HepG2 (cell line): ENCODE measurements around the gene TEF. TPM values are rescaled to one million over a fixed set of nuclear protein-coding genes. Genes with fewer than 3 reads are reported as not detected.

Experiments
- ADNP ChIP-seq: sonication (generic); formaldehyde crosslinking; IDR thresholded peaks from 2 replicates; pipeline ENCODE4 v1.4.0; 2020; ENCODE audit warnings: missing genetic modification reagents
- AHDC1 ChIP-seq: sonication (generic); formaldehyde crosslinking; IDR thresholded peaks from 2 replicates; pipeline ENCODE4 v1.5.1; 2020; ENCODE audit warnings: mild to moderate bottlenecking, missing genetic modification reagents, borderline replicate concordance
- CEBPG ChIP-seq: IDR thresholded peaks from 2 replicates; pipeline ENCODE4 v1.6.1; 2016
- DPF2 ChIP-seq: sonication (generic); formaldehyde crosslinking; IDR thresholded peaks from 2 replicates; pipeline ENCODE4 v1.4.0; 2020; ENCODE audit warnings: mild to moderate bottlenecking, low read depth, missing genetic modification reagents, borderline replicate concordance
- DR1 ChIP-seq: sonication (generic); formaldehyde crosslinking; IDR thresholded peaks from 2 replicates; pipeline ENCODE4 v1.8.0; 2021; ENCODE audit warnings: mild to moderate bottlenecking, missing genetic modification reagents, inconsistent platforms
- ELF1 ChIP-seq: sonication (generic); formaldehyde crosslinking; IDR thresholded peaks from 2 replicates; pipeline ENCODE4 v1.4.0; 2020; ENCODE audit warnings: missing genetic modification reagents
- GPN1 ChIP-seq: sonication (generic); formaldehyde crosslinking; IDR thresholded peaks from 2 replicates; pipeline ENCODE4 v1.5.1; 2020; ENCODE audit warnings: missing genetic modification reagents, borderline replicate concordance
- HINFP ChIP-seq: sonication (generic); formaldehyde crosslinking; IDR thresholded peaks from 2 replicates; pipeline ENCODE4 v1.4.0; 2020; ENCODE audit warnings: low read depth, mild to moderate bottlenecking, missing genetic modification reagents
- IKZF5 ChIP-seq: IDR thresholded peaks from 2 replicates; pipeline ENCODE4 v1.6.1; 2018; ENCODE audit warnings: missing genetic modification reagents, mild to moderate bottlenecking, missing compliant biosample characterization
- KDM5A ChIP-seq: fragments of 200-600 bp; sonication (generic); IDR thresholded peaks from 2 replicates; pipeline ENCODE4 v1.7.0; 2018; ENCODE audit warnings: antibody characterized with exemption, mild to moderate bottlenecking, low read length, borderline replicate concordance
- LBX2 ChIP-seq: sonication (generic); formaldehyde crosslinking; IDR thresholded peaks from 2 replicates; pipeline ENCODE4 v1.5.0; 2020; ENCODE audit warnings: missing genetic modification reagents, mild to moderate bottlenecking, borderline replicate concordance
- RORA ChIP-seq: sonication (generic); formaldehyde crosslinking; IDR thresholded peaks from 2 replicates; pipeline ENCODE4 v1.5.0; 2020; ENCODE audit warnings: mild to moderate bottlenecking, missing genetic modification reagents, moderate library complexity
- RXRA ChIP-seq: sonication (generic); formaldehyde crosslinking; IDR thresholded peaks from 2 replicates; pipeline ENCODE4 v1.5.1; 2020; ENCODE audit warnings: missing genetic modification reagents
- YY1 ChIP-seq: IDR thresholded peaks from 2 replicates; pipeline ENCODE4 v1.6.1; 2011; ENCODE audit warnings: low read length, low read depth, moderate library complexity, mild to moderate bottlenecking; ENCODE audit not compliant: insufficient read depth, insufficient replicate concordance
- ZBTB20 ChIP-seq: sonication (generic); formaldehyde crosslinking; IDR thresholded peaks from 2 replicates; pipeline ENCODE4 v1.8.1; 2023; ENCODE audit warnings: missing genetic modification reagents, low read depth, mild to moderate bottlenecking, borderline replicate concordance
- ZNF414 ChIP-seq: sonication (generic); formaldehyde crosslinking; IDR thresholded peaks from 2 replicates; pipeline ENCODE4 v1.5.0; 2020; ENCODE audit warnings: missing genetic modification reagents
- ZNF484 ChIP-seq: sonication (generic); formaldehyde crosslinking; IDR thresholded peaks from 2 replicates; pipeline ENCODE4 v1.5.1; 2020; ENCODE audit warnings: mild to moderate bottlenecking, low read depth, missing genetic modification reagents, borderline replicate concordance
- ZNF564 ChIP-seq: sonication (generic); formaldehyde crosslinking; IDR thresholded peaks from 2 replicates; pipeline ENCODE4 v1.8.1; 2023; ENCODE audit warnings: mild to moderate bottlenecking, missing genetic modification reagents
- ZNF83 ChIP-seq: sonication (generic); formaldehyde crosslinking; IDR thresholded peaks from 2 replicates; pipeline ENCODE4 v1.4.0; 2020; ENCODE audit warnings: missing genetic modification reagents, mild to moderate bottlenecking, borderline replicate concordance
- ZSCAN21 ChIP-seq: sonication (generic); formaldehyde crosslinking; IDR thresholded peaks from 2 replicates; pipeline ENCODE4 v1.8.0; 2022; ENCODE audit warnings: mild to moderate bottlenecking, missing genetic modification reagents, moderate library complexity, borderline replicate concordance
- polyA plus RNA-seq, 8 experiments: library from polyadenylated mRNA; depleted of rRNA in 3 of 8; stranded (reverse) in 7 of 8; unstranded in 1 of 8; fragments of >200 nt; fragmentation: Illumina TruSeq in 4 of 8; extraction: Trizol in 4 of 8; gene quantifications; 2 replicates each; pipeline versions ENCODE4 v1.2.1 to v1.2.3, GENCODE V29; 2011 to 2016; ENCODE audit warnings: low read depth in 4 of 8, missing spikeins in 1 of 8, mixed read lengths in 1 of 8; ENCODE audit not compliant: insufficient read depth in 1 of 8
- total RNA-seq, 5 experiments: library from RNA; depleted of rRNA; stranded (reverse); fragments of >200 nt; fragmentation: Illumina TruSeq; extraction: Trizol; gene quantifications; 2 replicates each; pipeline ENCODE4 v1.2.3, GENCODE V29; 2016; ENCODE audit warnings: low read depth in 1 of 5

Gene TEF
- total and polyA plus RNA-seq, 2 of the 13 experiments (the other 11 are each of a cell fraction or from before 2014, with no cell fraction given), result 7.6 to 11.2 TPM

GRCh38 chr22:41447435-41448188, 65.9 kb downstream of the TEF start (continued):
- TF ChIP-seq AHDC1 (CRISPR knock-in tag), result no peak
- TF ChIP-seq ZNF484 (CRISPR knock-in tag), result no peak
- TF ChIP-seq ZNF414 (CRISPR knock-in tag), result no peak
- no peak for TF ChIP-seq DPF2 (CRISPR knock-in tag)
- TF ChIP-seq ZNF564 (CRISPR knock-in tag), result no peak; the same call in 1 of the 2 replicates
- TF ChIP-seq RORA (CRISPR knock-in tag), result no peak; the same call in 1 of the 2 replicates
- no peak for TF ChIP-seq ADNP (CRISPR knock-in tag)
- no peak for TF ChIP-seq IKZF5 (CRISPR knock-in tag)
- no peak; the same call in 1 of the 2 replicates for TF ChIP-seq DR1 (CRISPR knock-in tag)
- 0 out of 2 replicates have a peak, but pooled peaks have one; percentile 51 for TF ChIP-seq ZNF83 (CRISPR knock-in tag)
- no peak; the same call in 1 of the 2 replicates for TF ChIP-seq HINFP (CRISPR knock-in tag)
- peak; percentile 9 for TF ChIP-seq YY1
- TF ChIP-seq GPN1 (CRISPR knock-in tag), result no peak; the same call in 1 of the 2 replicates
- no peak; the same call in 1 of the 2 replicates for TF ChIP-seq ZSCAN21
- TF ChIP-seq ZBTB20 (CRISPR knock-in tag), result no peak
- TF ChIP-seq KDM5A, result no peak
- TF ChIP-seq ELF1 (CRISPR knock-in tag), result no peak
- TF ChIP-seq CEBPG, result no peak
- no peak for TF ChIP-seq LBX2
- no peak for TF ChIP-seq RXRA (CRISPR knock-in tag)
